CD4-positive, alpha-beta T cell treated with Interleukin-17A for 1 hour (primary cell): Measurements from ENCODE around the gene E2F8.

ENCODE experiments used
- DNase-seq: peaks from one replicate; pipeline ENCODE4 v3.0.0-alpha.2; 2020

E2F8 gene

DNA sequence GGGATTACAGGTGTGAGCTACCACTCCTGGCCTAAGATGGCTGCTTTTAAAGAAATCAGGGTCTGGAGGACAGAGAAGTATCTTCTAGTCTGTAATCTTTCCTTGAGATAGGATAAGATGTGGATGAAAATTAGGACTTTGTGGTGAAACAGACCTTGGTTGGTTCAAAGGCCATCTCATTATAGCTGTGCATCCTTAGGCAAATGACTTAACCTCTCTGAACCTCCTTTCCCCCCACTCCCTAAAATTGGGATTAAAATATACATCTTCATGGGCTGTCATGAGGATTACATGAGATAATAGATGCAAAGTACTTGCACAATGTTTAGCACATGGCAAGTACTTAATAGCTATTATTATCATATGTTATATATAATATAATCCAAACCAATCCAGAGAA, 10.8 kb upstream of the E2F8 start:
- DNase-seq, result no peak

- DNase-seq, result no peak
Measured at GRCh38 chr11:19246816-19247215, 6.1 kb upstream of the E2F8 start.

DNA sequence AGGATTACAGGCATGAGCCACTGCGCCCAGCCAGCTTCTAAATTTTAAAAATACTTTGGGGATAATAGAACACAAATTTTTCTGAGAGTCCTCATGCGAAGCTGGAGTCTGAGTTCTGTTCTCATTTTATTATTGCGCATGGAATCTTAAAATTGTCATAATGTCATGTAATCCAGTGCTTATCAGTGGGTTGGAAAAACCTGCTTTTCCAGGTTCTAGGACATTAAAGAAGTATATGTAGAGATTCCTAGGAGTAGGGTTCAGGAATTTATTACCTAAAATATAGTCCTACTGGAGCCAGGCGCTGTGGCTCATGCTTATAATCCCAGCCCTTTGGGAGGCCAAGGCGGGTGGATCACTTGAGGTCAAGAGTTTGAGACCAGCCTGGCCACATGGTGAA, 4.6 kb upstream of the E2F8 start:
- no peak for DNase-seq

DNA sequence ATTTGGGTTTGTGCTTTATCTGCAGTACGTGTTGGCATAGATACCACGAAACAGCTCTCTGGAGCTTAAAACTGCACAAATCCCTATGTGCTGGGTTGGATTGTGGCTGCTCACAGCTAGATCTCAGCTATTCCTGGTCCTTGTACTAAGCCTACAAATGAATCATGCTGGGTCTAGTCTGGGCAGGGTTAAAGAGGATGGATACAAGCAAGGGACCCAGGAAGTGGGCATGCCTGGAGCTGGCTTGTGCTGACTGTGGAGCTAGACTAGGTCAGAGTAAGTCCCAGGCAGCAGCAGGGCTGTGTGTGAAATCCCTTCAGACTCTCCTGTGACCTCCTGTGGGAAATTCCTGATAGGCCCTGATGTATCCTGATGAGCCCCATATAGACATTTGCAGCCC, 3.9 kb upstream of the E2F8 start:
- no peak for DNase-seq

GRCh38 chr11:19244084-19244483, 3.3 kb upstream of the E2F8 start:
- DNase-seq, result no peak

DNA sequence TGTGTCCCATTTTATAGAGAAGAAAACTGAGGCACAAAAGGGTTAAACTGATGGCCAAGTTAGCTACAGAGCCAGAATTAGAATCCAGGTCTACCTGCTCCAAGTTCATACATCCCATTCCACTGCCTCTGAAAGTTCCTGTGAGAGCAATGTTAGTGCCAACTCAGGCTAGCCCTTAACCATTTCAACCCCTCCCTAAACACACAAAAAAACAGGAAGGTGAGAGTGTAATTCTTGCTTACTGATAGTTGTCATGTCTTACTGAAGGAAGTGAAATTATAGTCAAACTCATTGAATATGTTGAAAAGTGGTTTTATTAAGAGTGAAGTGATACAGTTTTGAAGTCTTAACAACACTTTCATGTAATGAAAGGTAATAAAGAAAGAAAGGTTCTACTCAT, 2.9 kb upstream of the E2F8 start:
- no peak for DNase-seq

DNA sequence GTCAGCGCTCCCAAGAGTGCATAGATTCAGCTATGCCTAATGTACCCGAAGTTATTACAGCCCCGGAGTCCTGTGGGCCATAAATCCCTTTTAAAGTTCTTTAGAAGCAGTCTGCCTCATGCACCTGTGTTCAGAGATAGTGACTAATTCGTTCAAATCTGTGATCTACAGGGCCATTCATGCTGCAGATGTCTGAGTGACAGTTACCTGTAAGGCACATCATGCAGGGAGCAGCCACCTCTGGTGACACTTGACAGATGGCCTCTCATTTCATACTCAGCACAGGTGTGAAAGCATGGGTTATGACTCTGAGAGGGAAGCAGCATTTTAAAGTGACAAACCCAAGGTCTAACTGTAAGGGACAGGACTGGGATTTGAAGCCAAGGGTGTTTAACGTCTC, 2.4 kb upstream of the E2F8 start:
- DNase-seq, result no peak

- DNase-seq, result no peak
Measured at GRCh38 chr11:19242179-19242932, 1.6 kb upstream of the E2F8 start.

- no peak for DNase-seq
Measured at GRCh38 chr11:19241260-19242178, 774 bp upstream of the E2F8 start.

GRCh38 chr11:19239039-19239438, 1.7 kb downstream of the E2F8 start:
- DNase-seq, result no peak

DNA sequence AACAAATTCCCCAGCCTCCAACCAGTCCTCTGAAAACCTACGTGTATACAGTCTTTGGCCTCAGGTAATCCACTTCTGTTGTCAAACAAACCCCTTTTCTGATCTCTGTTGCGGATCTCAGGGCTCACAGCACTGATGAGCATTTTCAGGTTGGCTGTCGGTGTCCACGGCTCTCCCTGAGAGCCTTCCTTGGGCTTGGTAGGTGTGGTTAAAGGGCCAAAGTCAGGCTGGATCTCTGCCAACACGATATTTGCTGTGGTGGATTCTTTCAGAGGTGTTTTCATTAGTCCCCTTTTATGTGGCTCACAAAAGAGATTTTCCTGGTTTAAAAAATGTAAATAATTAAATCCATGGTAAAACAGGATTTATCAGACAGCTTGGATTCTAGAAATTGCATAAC, 2.9 kb downstream of the E2F8 start:
- DNase-seq, result no peak

- DNase-seq, result no peak
Measured at GRCh38 chr11:19237381-19237780, 3.4 kb downstream of the E2F8 start.

GRCh38 chr11:19234231-19234817, 6.4 kb downstream of the E2F8 start:
- DNase-seq, result no peak

DNA sequence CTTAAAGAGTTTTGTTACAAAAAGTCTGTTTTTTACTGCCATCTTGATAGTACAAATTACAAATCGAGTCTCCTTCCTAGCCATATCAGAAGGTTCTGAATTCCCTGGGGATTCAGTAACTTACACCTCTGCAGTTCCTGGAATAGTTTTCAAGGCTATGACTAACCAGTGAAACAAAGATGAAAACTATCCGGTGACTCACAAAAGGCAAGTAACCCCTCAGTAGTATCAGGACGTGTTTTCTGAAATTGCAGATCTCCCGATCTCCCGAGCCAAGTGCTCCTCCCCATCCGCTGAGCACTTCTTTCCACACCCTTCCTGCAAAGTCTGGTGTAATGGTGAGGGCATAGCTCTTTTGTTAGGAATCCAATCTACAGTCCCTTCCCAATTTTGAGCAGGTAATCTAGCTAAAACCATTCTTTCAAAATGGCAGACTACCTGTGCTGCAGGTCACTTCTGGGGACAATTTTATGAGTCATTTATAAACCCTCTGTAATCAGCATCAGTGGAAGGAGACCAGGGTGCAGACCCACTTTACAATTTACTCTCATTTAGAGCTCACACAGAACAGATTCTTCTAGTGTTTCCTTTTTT, 7.7 kb downstream of the E2F8 start:
- DNase-seq, result no peak

DNA sequence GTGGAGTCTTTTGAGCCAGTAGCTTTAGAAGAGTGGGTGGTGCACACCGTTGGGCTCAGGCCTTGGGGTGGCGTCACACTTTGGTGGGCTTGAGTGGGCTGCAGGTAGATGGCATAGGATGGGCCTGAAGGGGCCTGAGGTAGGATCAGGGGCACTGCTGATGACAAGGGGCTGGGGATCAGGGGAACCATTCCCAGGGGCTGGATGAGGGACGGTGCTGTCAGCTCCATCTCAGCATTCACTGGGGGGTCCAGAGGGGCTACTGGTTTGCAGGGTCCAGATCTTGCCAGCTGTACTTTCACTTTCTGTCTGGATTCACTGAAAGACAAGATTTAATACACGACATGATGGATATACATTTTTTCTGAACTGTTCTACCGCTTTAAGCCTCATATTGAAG, 11.1 kb downstream of the E2F8 start:
- DNase-seq, result no peak

DNA sequence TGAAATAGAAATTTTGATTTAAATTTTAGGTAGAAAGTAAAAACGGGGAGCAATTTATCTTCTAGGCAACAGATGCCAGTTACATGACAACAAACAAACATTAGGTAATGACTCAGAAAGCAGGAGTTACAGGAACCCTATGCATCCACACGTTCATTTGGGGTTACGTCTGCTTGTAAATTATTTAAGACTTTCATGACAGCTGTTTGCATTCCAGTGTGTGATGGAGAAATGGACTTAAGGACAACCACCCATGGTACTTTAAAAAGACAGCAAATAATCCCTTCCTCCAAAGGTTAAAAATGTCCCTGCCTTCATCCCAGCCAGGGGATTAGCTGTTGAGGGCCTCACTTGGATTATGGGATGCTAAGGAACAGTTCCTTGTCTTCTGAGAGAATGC, 11.8 kb downstream of the E2F8 start:
- no peak for DNase-seq

- no peak for DNase-seq
Measured at GRCh38 chr11:19226378-19227195, 14.2 kb downstream of the E2F8 start.

- no peak for DNase-seq
Measured at GRCh38 chr11:19225581-19225980, 15.2 kb downstream of the E2F8 start.

GRCh38 chr11:19225123-19225522, 15.6 kb downstream of the E2F8 start:
- DNase-seq, result no peak

- no peak for DNase-seq
Measured at GRCh38 chr11:19220903-19221724, 19.6 kb downstream of the E2F8 start.

GRCh38 chr11:19218786-19219460, 21.8 kb downstream of the E2F8 start:
- no peak for DNase-seq
